Smooth muscle cell of bladder (primary cell): ENCODE results near the gene CIAO2B. TPM values are rescaled to one million over a fixed set of nuclear protein-coding genes. Genes with fewer than 3 reads are reported as not detected.

Experiments used
- total RNA-seq: library from RNA; depleted of rRNA; stranded (reverse); fragments of >200 nt; gene quantifications from 2 replicates; pipeline ENCODE4 v1.2.3, GENCODE V29; 2014

The CIAO2B gene
- total RNA-seq, result 180 and 234 TPM in 2 replicates

GRCh38 chr16:66934138-66934838 lies at the start of gene CIAO2B:
TSS of gene CIAO2B (minus strand) at chr16:66934402. CDS start at chr16:66934364, 38 bp downstream.

GRCh38 chr16:66961065-66961744 lies 27.0 kb upstream of the CIAO2B start, which contains the start of gene CES3:
TSS of gene CES3 (plus strand) at chr16:66961266. CDS start at chr16:66961308, 42 bp downstream.

GRCh38 chr16:66935314-66936011 lies 1.3 kb upstream of the CIAO2B start, which contains the start of gene CES2:
TSS of gene CES2 (plus strand) at chr16:66935516. CDS start at chr16:66935636, 120 bp downstream.

GRCh38 chr16:66925322-66925840 lies 8.8 kb downstream of the CIAO2B start, which contains the start of gene RRAD:
TSS of gene RRAD (minus strand) at chr16:66925535. CDS start at chr16:66925179, 356 bp downstream.

GRCh38 chr16:66918803-66919568 lies 15.2 kb downstream of the CIAO2B start, which contains the start of gene CDH16:
TSS of gene CDH16 (minus strand) at chr16:66918885. CDS start at chr16:66918065, 820 bp downstream.

Other genes with a start within 250 kb of the CIAO2B start
- 12.9 and 15.9 TPM in 2 replicates for gene CMTM4, start 237.7 kb downstream of the CIAO2B start, total RNA-seq
- gene DYNC1LI2, start 182.8 kb downstream of the CIAO2B start, total RNA-seq, result 104 and 122 TPM in 2 replicates
- under 0.01 and 0.09 TPM in 2 replicates for gene TERB1, start 132.8 kb downstream of the CIAO2B start, total RNA-seq
- 55.0 and 69.4 TPM in 2 replicates for gene NAE1, start 103.4 kb downstream of the CIAO2B start, total RNA-seq
- not detected in 2 replicates for gene CA7, start 90.0 kb downstream of the CIAO2B start, total RNA-seq
- 7.5 and 11.5 TPM in 2 replicates for gene PDP2, start 53.9 kb downstream of the CIAO2B start, total RNA-seq
- not detected in 2 replicates for gene CDH16, start 15.5 kb downstream of the CIAO2B start, total RNA-seq
- 7.1 and 13.5 TPM in 2 replicates for gene RRAD, start 8.9 kb downstream of the CIAO2B start, total RNA-seq
- 24.1 and 25.9 TPM in 2 replicates for gene CES2, start 1.1 kb upstream of the CIAO2B start, total RNA-seq
- 0.14 and 0.28 TPM in 2 replicates for gene CES3, start 26.9 kb upstream of the CIAO2B start, total RNA-seq
- 2.3 and 2.8 TPM in 2 replicates for gene CES4A, start 54.2 kb upstream of the CIAO2B start, total RNA-seq
- gene CBFB, start 94.7 kb upstream of the CIAO2B start, total RNA-seq, result 43.9 and 84.4 TPM in 2 replicates
- gene PHAF1, start 175.5 kb upstream of the CIAO2B start, total RNA-seq, result 14.4 and 14.9 TPM in 2 replicates
- gene B3GNT9, start 216.6 kb upstream of the CIAO2B start, total RNA-seq, result 36.8 and 51.8 TPM in 2 replicates
- 15.2 and 16.7 TPM in 2 replicates for gene TRADD, start 225.5 kb upstream of the CIAO2B start, total RNA-seq
- 7.8 and 9.9 TPM in 2 replicates for gene FBXL8, start 225.6 kb upstream of the CIAO2B start, total RNA-seq
- gene HSF4, start 230.3 kb upstream of the CIAO2B start, total RNA-seq, result 6.4 and 13.2 TPM in 2 replicates
- gene NOL3, start 236.1 kb upstream of the CIAO2B start, total RNA-seq, result 13.8 and 16.9 TPM in 2 replicates
- 8.2 and 9.0 TPM in 2 replicates for gene MATCAP1, start 249.6 kb upstream of the CIAO2B start, total RNA-seq